ENCODE results near the gene MOB2. TPM values are rescaled to one million over a fixed set of nuclear protein-coding genes. Genes with fewer than 3 reads are reported as not detected.

Gene MOB2
- total RNA-seq, 4 donors from 2014 or later, result 21.1 to 71.5 (median 48.3) TPM

- H3K4me3 ChIP-seq, result no peak overlapping the region
- DNase-seq (no peak), ATAC-seq (no peak)
- in situ Hi-C loops (cut with MboI; ENCODE audit: low sequenced_read_pairs in 4 of 4), result loop anchor here (10.0 to 25.0 kb wide), 4 partner anchors 209 to 311 kb away; partner anchors contain the start of genes MUC5B (in 3 of the 4) and TOLLIP (in 1 of the 4)
- H3K27ac ChIP-seq, result no peak overlapping the region
- intact Hi-C loops (cut with DNase I; ENCODE audit: low total_unique reads), result no loop called here
- H3K4me1 ChIP-seq, result peaks cover 39 to 53% of the 10 kb centered on the region in 2 donors
- TF ChIP-seq POLR2A (IDR thresholded peaks at IDR 0.05) (no peak), CTCF (IDR thresholded peaks at IDR 0.05 in 4 of 5, conservative IDR thresholded peaks at IDR 0.05 in 1 of 5) (no peak)
- no peaks in the 10 kb centered on the region for H3K36me3 ChIP-seq
- H3K9me3 ChIP-seq, result no peaks in the 10 kb centered on the region
- no peaks in the 10 kb centered on the region for H3K27me3 ChIP-seq
Observed at GRCh38 chr11:1523779-1524178, 37.2 kb upstream of the MOB2 start.

GRCh38 chr11:1523077-1523476 lies 36.5 kb upstream of the MOB2 start:
- H3K4me3 ChIP-seq, result no peak overlapping the region
- intact Hi-C loops (cut with DNase I; ENCODE audit: low total_unique reads), result no loop called here
- H3K27me3 ChIP-seq, result no peaks in the 10 kb centered on the region
- H3K36me3 ChIP-seq, result no peaks in the 10 kb centered on the region
- DNase-seq (no peak), ATAC-seq (no peak)
- H3K27ac ChIP-seq, result no peak overlapping the region
- in situ Hi-C loops (cut with MboI; ENCODE audit: low sequenced_read_pairs in 4 of 4), result loop anchor here (10.0 to 25.0 kb wide), 4 partner anchors 208 to 311 kb away; partner anchors contain the start of genes MUC5B (in 3 of the 4) and TOLLIP (in 1 of the 4)
- no peaks in the 10 kb centered on the region for H3K9me3 ChIP-seq
- peaks cover 36 to 46% of the 10 kb centered on the region in 2 donors for H3K4me1 ChIP-seq
- TF ChIP-seq POLR2A (IDR thresholded peaks at IDR 0.05) (no peak), CTCF (IDR thresholded peaks at IDR 0.05 in 4 of 5, conservative IDR thresholded peaks at IDR 0.05 in 1 of 5) (no peak)

- in situ Hi-C loops (cut with MboI; ENCODE audit: low sequenced_read_pairs in 4 of 4), result loop anchor here (10.0 to 25.0 kb wide), 4 partner anchors 207 to 310 kb away; partner anchors contain the start of genes MUC5B (in 3 of the 4) and TOLLIP (in 1 of the 4)
- H3K9me3 ChIP-seq, result no peaks in the 10 kb centered on the region
- H3K27ac ChIP-seq, result no peak overlapping the region
- H3K27me3 ChIP-seq, result no peaks in the 10 kb centered on the region
- DNase-seq (no peak), ATAC-seq (no peak)
- peaks cover 35 to 41% of the 10 kb centered on the region in 2 donors for H3K4me1 ChIP-seq
- no peak overlapping the region for H3K4me3 ChIP-seq
- no peaks in the 10 kb centered on the region for H3K36me3 ChIP-seq
- TF ChIP-seq CTCF (IDR thresholded peaks at IDR 0.05 in 4 of 5, conservative IDR thresholded peaks at IDR 0.05 in 1 of 5) (no peak), POLR2A (IDR thresholded peaks at IDR 0.05) (no peak)
- intact Hi-C loops (cut with DNase I; ENCODE audit: low total_unique reads), result no loop called here
Observed at GRCh38 chr11:1522081-1522424, 35.5 kb upstream of the MOB2 start.

- in situ Hi-C loops (cut with MboI; ENCODE audit: low sequenced_read_pairs in 4 of 4), result loop anchor here (10.0 to 25.0 kb wide), 4 partner anchors 207 to 309 kb away; partner anchors contain the start of genes MUC5B (in 3 of the 4) and TOLLIP (in 1 of the 4)
- no peaks in the 10 kb centered on the region for H3K36me3 ChIP-seq
- H3K27ac ChIP-seq, result no peak overlapping the region
- no peaks in the 10 kb centered on the region for H3K9me3 ChIP-seq
- TF ChIP-seq CTCF (IDR thresholded peaks at IDR 0.05 in 4 of 5, conservative IDR thresholded peaks at IDR 0.05 in 1 of 5) (no peak), POLR2A (IDR thresholded peaks at IDR 0.05) (no peak)
- intact Hi-C loops (cut with DNase I; ENCODE audit: low total_unique reads), result no loop called here
- DNase-seq (no peak), ATAC-seq (no peak)
- H3K4me3 ChIP-seq, result no peak overlapping the region
- H3K27me3 ChIP-seq, result no peaks in the 10 kb centered on the region
- peaks cover 38% of the 10 kb centered on the region in 2 donors for H3K4me1 ChIP-seq
Observed at GRCh38 chr11:1521382-1522080, 35.0 kb upstream of the MOB2 start.

All from gastrocnemius medialis (tissue), 4 donors.